HG03159 (cell line): ENCODE data around the gene RMI2.

ENCODE experiments used
- ATAC-seq: cut with Tn5 transposase; IDR thresholded peaks from one replicate; pipeline ENCODE4 v1.9.1; 2021; ENCODE audit warnings: mild to moderate bottlenecking, moderate library complexity; ENCODE audit not compliant: unreplicated experiment

Gene RMI2

DNA sequence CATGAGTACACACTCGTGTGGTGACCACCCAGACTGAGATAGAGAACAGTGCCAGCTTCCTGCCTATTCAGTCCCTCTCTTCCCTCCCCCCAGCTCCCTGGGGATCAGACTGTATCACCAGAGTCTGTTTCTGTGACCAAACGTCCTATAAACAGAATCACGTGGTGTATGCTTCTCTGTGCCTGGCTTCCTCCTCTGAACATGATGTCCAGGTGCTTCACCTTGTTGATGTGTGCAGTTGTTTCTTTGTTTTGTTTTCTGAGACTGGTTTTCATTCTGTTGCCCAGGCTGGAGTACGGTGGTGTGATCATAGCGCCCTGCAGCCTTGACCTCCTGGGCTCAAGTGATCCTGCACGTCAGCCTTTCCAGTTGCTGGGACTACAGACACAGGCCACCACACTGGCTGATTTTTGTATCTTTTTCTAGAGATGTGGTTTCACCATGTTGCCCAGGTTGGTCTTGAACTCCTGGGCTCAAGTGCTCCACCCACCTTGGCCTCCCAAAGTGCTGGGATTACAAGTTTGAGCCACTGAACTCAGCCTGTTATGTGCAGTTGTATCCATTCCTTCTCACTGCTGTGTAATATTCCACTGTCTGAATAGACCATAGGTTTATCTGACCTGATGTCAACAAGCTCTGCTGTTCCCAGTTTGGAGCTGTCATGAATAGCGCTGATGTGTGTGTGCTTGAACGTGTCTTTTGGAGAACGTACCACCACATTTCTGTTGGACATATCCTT is 35.2 kb upstream of the RMI2 start:
- ATAC-seq: peak; percentile 53

DNA sequence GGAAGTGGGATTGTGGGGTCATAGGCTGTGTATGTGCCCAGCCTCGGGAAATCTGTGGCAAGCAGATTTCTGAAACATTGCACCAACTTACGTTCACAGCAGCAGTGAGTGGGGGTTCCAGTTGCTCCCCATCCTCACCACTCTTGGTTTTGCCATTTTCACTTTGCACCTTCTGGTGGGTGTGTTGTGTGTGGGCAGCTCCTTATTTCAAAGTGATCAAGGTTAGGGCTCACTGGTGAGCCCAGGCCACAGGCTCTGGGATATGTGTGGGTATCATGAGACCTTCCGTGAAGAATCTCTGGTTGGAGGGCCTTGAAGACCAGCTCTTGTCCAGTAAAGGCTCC is 34.7 kb upstream of the RMI2 start:
- ATAC-seq: no peak

GRCh38 chr16:11310997-11311561 is 34.2 kb upstream of the RMI2 start:
- peak; percentile 41 for ATAC-seq

GRCh38 chr16:11312718-11313492 is 32.4 kb upstream of the RMI2 start:
- no peak for ATAC-seq

DNA sequence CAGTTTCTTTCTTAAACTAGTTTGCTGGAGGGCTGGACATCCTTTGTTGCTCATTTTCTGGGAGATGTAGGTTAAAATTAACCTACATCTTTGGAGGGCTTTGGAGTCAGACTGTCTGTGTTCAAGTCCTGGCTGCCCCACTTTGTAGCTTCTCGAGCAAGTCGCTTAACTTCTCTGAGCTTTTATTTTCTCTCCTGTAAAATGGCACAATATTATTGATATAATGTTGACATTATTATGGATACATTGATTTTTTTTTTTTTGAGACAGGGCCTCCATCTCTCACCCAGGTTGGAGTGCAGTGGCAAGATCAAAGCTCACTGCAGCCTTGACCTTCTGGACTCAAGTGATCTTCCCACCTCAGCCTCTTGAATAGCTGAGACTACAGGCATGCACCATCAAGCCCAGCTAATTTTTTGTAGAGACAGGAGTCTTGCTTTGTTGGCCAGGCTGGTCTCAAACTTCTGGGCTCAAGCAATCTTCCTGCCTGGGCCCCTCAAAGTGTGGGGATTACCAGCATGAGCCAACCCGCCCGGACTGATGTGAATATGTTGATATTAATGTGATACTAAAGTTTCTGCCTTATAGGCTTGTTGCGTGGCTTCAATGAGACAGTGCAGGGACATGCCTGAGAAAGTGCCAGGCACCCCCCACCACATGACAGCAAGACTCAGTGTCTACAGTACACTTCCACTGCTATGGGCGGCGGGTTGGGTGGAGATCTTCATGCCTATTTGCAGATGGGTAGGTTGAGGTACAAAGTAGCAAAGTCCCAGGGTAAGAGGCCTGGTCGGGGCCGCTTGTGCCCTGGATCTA is 31.6 kb upstream of the RMI2 start:
- ATAC-seq: no peak

DNA sequence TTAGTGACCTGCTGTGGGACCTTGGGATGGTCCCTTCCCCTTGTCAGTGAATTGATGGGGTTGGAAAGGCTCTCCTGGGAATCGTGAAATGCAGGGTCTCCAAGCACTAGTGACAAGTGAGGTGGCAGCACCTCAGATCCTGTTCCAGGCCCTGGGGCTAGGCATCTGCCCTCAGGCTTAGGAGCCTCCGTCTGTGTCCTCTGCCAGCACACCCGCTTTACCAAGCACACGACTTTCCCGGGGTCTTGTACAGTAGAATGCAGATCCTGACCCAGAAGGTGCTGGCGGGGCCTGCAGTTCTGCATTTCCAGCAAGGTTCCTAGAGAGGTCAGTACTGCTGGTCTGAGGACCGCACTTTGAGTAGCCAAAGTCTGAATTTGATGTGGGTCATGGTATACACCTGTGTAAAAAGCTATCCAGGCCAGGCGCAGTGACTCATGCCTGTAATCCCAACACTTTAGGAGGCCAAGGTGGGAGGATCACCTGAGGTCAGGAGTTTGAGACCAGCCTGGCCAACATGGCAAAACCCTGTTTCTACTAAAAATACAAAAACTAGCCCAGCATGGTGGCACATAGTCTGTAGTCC is 30.9 kb upstream of the RMI2 start:
- ATAC-seq: no peak

GRCh38 chr16:11315510-11315909 is 29.7 kb upstream of the RMI2 start:
- no peak for ATAC-seq

GRCh38 chr16:11316331-11317015 is 28.8 kb upstream of the RMI2 start:
- ATAC-seq: no peak

GRCh38 chr16:11318817-11319216 is 26.4 kb upstream of the RMI2 start:
- no peak for ATAC-seq

- ATAC-seq: no peak
Measured at GRCh38 chr16:11319529-11320146, 25.6 kb upstream of the RMI2 start.

DNA sequence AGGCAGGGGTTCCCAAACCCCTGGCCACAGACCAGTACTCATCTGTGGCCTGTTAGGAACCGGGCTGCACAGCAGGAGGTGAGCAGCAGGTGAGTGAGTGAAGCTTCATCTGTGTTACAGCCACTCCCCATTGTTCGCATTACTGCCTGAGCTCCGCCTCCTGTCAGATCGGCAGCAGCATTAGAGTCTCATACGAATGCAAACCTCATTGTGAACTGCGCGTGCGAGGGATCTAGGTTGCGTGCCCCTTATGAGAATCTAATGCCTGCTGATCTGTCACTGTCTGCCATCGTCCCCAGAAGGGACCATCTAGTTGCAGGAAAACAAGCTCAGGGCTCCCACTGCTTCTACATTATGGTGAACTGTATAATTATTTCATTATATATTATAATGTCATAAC is 25.1 kb upstream of the RMI2 start:
- ATAC-seq: no peak

DNA sequence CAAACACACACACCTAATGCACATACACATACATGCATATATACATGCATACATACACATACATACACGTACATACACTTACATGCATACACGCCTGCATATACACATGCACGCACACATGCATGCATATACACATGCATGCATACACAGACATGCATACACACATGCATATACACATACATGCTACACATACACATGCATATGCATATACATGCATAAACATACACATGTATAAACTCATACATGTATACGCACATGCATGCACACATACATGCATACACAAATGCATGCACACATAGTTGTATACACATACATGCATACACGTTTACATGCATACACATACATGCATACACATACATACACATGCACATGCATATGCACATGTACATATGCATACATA is 23.6 kb upstream of the RMI2 start:
- ATAC-seq: no peak

- no peak for ATAC-seq
Measured at GRCh38 chr16:11322823-11323222, 22.4 kb upstream of the RMI2 start.

DNA sequence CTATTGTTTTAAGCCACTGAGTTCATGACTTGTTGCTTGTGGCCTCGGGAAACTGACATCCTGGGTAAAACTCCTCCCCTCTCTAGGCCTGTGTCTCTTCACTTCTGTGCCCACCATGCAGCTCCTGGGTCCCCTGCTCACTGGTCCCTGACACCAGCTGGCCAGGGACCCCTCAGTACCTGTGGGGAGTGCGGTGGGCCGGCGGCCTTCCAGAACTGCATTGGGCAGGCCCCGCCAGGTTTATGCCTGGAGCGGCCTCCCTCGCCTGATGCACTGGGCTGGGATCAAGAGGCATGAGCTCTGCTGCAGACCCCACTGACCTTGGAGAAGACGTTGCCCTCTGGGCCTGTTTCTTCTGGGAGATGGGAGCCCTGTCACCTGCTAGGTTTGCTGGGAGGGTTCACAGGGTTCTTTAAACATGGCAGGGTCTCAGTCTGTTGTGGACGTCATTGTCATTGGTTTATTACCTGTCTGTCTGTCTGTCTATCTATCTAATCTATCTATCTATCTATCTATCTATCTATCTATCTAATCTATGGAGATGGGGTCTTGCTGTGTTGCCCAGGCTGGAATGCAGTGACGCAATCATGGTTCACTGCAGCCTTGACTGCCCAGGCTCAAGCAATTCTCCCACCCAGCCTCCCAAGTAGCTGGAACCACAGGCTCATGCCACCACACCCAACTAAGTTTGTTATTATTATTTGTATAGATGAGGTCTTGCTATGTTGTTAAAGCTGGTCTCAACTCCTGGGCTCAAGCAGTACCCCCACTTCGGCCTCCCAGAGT is 21.5 kb upstream of the RMI2 start:
- no peak for ATAC-seq

DNA sequence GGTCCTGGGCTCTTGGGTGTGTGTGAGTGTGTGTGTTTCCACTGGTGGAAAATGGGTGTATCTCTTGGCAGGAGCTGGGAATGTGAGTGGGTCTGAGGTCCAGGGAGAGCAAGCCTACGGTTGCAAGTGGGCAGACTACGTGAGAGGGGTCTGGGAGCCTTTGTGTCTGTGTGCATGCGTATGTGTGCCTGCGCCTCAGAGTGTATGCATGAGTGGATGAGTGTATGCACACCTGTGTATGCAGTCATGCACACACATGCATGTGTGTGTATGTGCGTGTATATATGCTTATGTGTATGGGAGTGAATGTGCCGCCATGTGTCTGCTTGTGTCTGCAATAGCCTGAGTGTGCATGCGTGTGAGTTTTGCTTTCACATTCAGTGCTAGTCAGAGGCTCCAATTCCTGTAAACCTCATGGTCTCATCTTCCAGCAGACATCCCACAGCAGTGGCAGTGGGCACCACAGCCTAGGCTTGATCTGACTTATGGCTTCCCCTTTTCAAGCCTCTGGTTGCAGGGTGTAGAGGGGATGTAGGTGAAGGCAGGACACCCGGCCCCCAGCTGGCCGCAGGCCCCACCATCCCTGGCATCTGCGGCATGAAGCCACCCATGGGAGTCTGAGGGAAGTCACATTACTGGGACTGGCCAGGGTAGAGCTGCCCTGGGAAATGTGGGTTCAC is 19.7 kb upstream of the RMI2 start:
- ATAC-seq: no peak

GRCh38 chr16:11326084-11326736 is 19.0 kb upstream of the RMI2 start:
- no peak for ATAC-seq

GRCh38 chr16:11326737-11327276 is 18.5 kb upstream of the RMI2 start:
- no peak for ATAC-seq
